Brain microvascular endothelial cell (primary cell): ENCODE results near the gene DDX10.
A peak's percentile ranks its signal among the peaks of the same experiment; 100 is the strongest.

Source experiments
- DNase-seq: peaks from one replicate; pipeline ENCODE4 v3.0.0-alpha.2; 2020
- H3K27ac ChIP-seq: fragments of 250-450 bp; sonication (Bioruptor Pico); 2 replicates; pipeline ENCODE4 v1.5.1; 2020; ENCODE audit warnings: mild to moderate bottlenecking, moderate library complexity
- H3K27me3 ChIP-seq: fragments of 250-450 bp; sonication (Bioruptor Pico); replicated peaks from 2 replicates; pipeline ENCODE4 v1.5.1; 2020; ENCODE audit warnings: mild to moderate bottlenecking
- H3K36me3 ChIP-seq: fragments of 250-450 bp; sonication (Bioruptor Pico); replicated peaks from 2 replicates; pipeline ENCODE4 v1.5.1; 2020; ENCODE audit warnings: mild to moderate bottlenecking
- H3K4me3 ChIP-seq: 2 replicates; pipeline ENCODE4 v1.5.1; 2011; ENCODE audit warnings: low read depth, mild to moderate bottlenecking, control low read depth, low read length, moderate library complexity
- CTCF ChIP-seq: IDR thresholded peaks from 2 replicates; pipeline ENCODE4 v1.5.1; 2011; ENCODE audit warnings: low read depth, mild to moderate bottlenecking, moderate library complexity, low read length, control low read depth, inconsistent platforms; ENCODE audit errors: missing control alignments
- in situ Hi-C: cut with HindIII; loops from 2 replicates; pipeline ENCODE4 v1.10.0; 2017; ENCODE audit warnings: low sequenced_read_pairs, low pct_ligation_motif_present

The DDX10 gene

GRCh38 chr11:108781946-108782345, 117.1 kb downstream of the DDX10 start:
- Histone ChIP-seq H3K4me3 (no peak overlapping the region), H3K36me3 (no peaks in the 10 kb centered on the region), H3K27me3 (no peaks in the 10 kb centered on the region), H3K27ac (no peak overlapping the region)
- DNase-seq, result no peak
- no peak for TF ChIP-seq CTCF
- in situ Hi-C loops, result no loop called here

GRCh38 chr11:108786281-108786990, 121.6 kb downstream of the DDX10 start:
- Histone ChIP-seq H3K27ac (no peak overlapping the region), H3K4me3 (no peak overlapping the region), H3K36me3 (no peaks in the 10 kb centered on the region), H3K27me3 (no peaks in the 10 kb centered on the region)
- DNase-seq, result no peak
- TF ChIP-seq CTCF, result no peak
- in situ Hi-C loops, result no loop called here

- H3K27me3 ChIP-seq, result no peaks in the 10 kb centered on the region
- in situ Hi-C loops, result no loop called here
- no peak for DNase-seq
- H3K4me3 ChIP-seq, result no peak overlapping the region
- no peaks in the 10 kb centered on the region for H3K36me3 ChIP-seq
- TF ChIP-seq CTCF, result no peak
- no peak overlapping the region for H3K27ac ChIP-seq
These were observed 122.2 kb downstream of the DDX10 start for GRCh38 chr11:108787105-108787504.

- in situ Hi-C loops, result no loop called here
- no peaks in the 10 kb centered on the region for H3K36me3 ChIP-seq
- peak; percentile 50 for DNase-seq
- H3K4me3 ChIP-seq, result no peak overlapping the region
- no peaks in the 10 kb centered on the region for H3K27me3 ChIP-seq
- no peak overlapping the region for H3K27ac ChIP-seq
- TF ChIP-seq CTCF, result peak; percentile 71
These were observed 123.8 kb downstream of the DDX10 start for GRCh38 chr11:108788565-108789199.

GRCh38 chr11:108790501-108791299, 125.8 kb downstream of the DDX10 start:
- in situ Hi-C loops, result no loop called here
- no peak for TF ChIP-seq CTCF
- no peak for DNase-seq
- Histone ChIP-seq H3K4me3 (no peak overlapping the region), H3K27ac (no peak overlapping the region), H3K36me3 (no peaks in the 10 kb centered on the region), H3K27me3 (no peaks in the 10 kb centered on the region)
